ENCODE results near the gene KRT17. TPM values are rescaled to one million over a fixed set of nuclear protein-coding genes. Genes with fewer than 3 reads are reported as not detected.
A peak's percentile ranks its signal among the peaks of the same experiment; 100 is the strongest.

The KRT17 gene
- total RNA-seq, 4 donors from 2014 or later = 37.6 TPM; not detected in 3

GRCh38 chr17:41648411-41649195, 24.2 kb upstream of the KRT17 start:
- in situ Hi-C loops (cut with MboI; ENCODE audit: low pct_ligation_motif_present in 1 of 4, low pct_unique_long_range_greater_than_20kb in 1 of 4, low sequenced_read_pairs in 3 of 4) = loop anchor here (10.0 to 25.0 kb wide), 3 partner anchors 94 to 744 kb away; no protein-coding TSS in a partner anchor
- Histone ChIP-seq H3K4me1 (peaks cover 25 to 51% (median 45%) of the 10 kb centered on the region in 4 donors), H3K9me3 (no peaks in the 10 kb centered on the region), H3K27me3 (no peaks in the 10 kb centered on the region), H3K4me3 (peak overlapping the region in 3 of 4 donors; percentile 26 to 42 (median 35)), H3K36me3 (no peaks in the 10 kb centered on the region), H3K27ac (peak overlapping the region; percentile 70 to 95 (median 80))
- intact Hi-C loops (cut with DNase I; ENCODE audit: low total_unique reads) = loop anchor here (5.0 kb wide), 1 partner anchor 101 kb away; no protein-coding TSS in a partner anchor
- WGBS, 2 donors (ENCODE audit: low coverage in 1 of 2) = 5 to 7% methylated on average over 6 to 39 of the region's 39 CpGs
- peak; percentile 93 for DNase-seq
- TF ChIP-seq CTCF (IDR thresholded peaks at IDR 0.05) (peak; percentile 93 to 99 (median 96)), EP300 (IDR thresholded peaks at IDR 0.05; ENCODE audit: low read depth) (no peak), POLR2AphosphoS5 (IDR thresholded peaks at IDR 0.05) (peak; percentile 15 to 70 (median 69)), POLR2A (IDR thresholded peaks at IDR 0.05) (peak; percentile 67)

- TF ChIP-seq EP300 (IDR thresholded peaks at IDR 0.05; ENCODE audit: low read depth) (no peak), POLR2AphosphoS5 (IDR thresholded peaks at IDR 0.05) (no peak), CTCF (IDR thresholded peaks at IDR 0.05) (peak; percentile 94 to 99 (median 96))
- in situ Hi-C loops (cut with MboI; ENCODE audit: low pct_ligation_motif_present in 1 of 4, low pct_unique_long_range_greater_than_20kb in 1 of 4, low sequenced_read_pairs in 3 of 4) = loop anchor here (10.0 to 25.0 kb wide), 3 partner anchors 93 to 743 kb away; no protein-coding TSS in a partner anchor
- Histone ChIP-seq H3K27ac (peak overlapping the region; percentile 70 to 95 (median 80)), H3K9me3 (no peaks in the 10 kb centered on the region), H3K4me3 (peak overlapping the region in 2 of 4 donors; percentile 35 to 42), H3K4me1 (peaks cover 23 to 49% (median 38%) of the 10 kb centered on the region in 4 donors), H3K36me3 (no peaks in the 10 kb centered on the region), H3K27me3 (no peaks in the 10 kb centered on the region)
- intact Hi-C loops (cut with DNase I; ENCODE audit: low total_unique reads) = loop anchor here (5.0 kb wide), 1 partner anchor 101 kb away; no protein-coding TSS in a partner anchor
- DNase-seq = peak; percentile 94
- 0 to 4% methylated on average over 1 to 8 of the region's 22 CpGs for WGBS, 2 donors (ENCODE audit: low coverage in 1 of 2)
Observed at GRCh38 chr17:41647940-41648410, 23.6 kb upstream of the KRT17 start.

DNA sequence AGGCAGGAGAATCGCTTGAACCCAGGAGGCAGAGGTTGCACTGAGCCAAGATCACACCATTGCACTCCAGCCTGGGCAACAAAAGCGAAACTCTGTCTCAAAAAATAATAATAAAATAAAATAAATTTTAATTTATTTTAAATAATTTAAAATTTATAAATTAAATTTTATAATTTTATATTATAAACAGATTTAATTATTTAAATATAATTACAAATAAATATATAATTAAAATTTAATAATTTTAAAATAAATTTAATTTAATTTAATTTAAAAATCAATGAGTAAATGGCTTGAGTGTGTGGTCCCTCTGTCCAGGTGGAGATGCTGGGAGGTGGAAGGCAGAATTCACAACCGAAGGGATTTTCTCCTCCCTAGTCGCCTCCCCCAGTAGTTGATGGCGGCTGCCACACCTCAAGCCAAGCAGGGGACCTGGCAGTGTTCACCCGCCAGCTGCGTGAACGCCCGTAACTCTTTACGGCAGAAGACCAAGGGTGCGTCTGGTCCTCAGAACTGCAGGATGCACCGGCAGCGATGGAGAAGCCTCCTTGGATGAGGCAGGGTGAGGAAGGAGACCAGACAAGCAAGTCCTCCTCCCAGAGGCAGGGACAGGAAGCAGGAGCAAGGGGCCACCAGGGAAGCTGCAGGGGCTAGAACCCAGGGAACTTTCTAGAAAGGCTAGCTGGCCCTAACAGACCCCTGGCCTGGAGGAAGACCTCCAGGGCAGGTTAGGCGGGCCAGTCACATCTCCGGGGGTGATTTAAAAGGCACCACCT, 22.9 kb upstream of the KRT17 start:
- intact Hi-C loops (cut with DNase I; ENCODE audit: low total_unique reads) = loop anchor here (5.0 kb wide), 1 partner anchor 100 kb away; no protein-coding TSS in a partner anchor
- in situ Hi-C loops (cut with MboI; ENCODE audit: low pct_ligation_motif_present in 1 of 4, low pct_unique_long_range_greater_than_20kb in 1 of 4, low sequenced_read_pairs in 3 of 4) = loop anchor here (10.0 to 25.0 kb wide), 3 partner anchors 92 to 742 kb away; no protein-coding TSS in a partner anchor

More for the DNA sequence above, 22.9 kb upstream of the KRT17 start:
- DNase-seq = no peak
- peaks cover 19 to 41% (median 32%) of the 10 kb centered on the region in 4 donors for H3K4me1 ChIP-seq
- no peak for TF ChIP-seq POLR2A (IDR thresholded peaks at IDR 0.05)
- TF ChIP-seq EP300 (IDR thresholded peaks at IDR 0.05; ENCODE audit: low read depth) = no peak
- no peak for TF ChIP-seq POLR2AphosphoS5 (IDR thresholded peaks at IDR 0.05)
- no peak for TF ChIP-seq CTCF (IDR thresholded peaks at IDR 0.05)
- H3K4me3 ChIP-seq = peak overlapping the region in 1 of 4 donors; percentile 42
- peak overlapping the region in 2 of 4 donors; percentile 85 to 95 for H3K27ac ChIP-seq
- no peaks in the 10 kb centered on the region for H3K9me3 ChIP-seq
- no peaks in the 10 kb centered on the region for H3K27me3 ChIP-seq
- H3K36me3 ChIP-seq = no peaks in the 10 kb centered on the region
- WGBS, 2 donors (ENCODE audit: low coverage in 1 of 2) = 43 to 58% methylated on average over 4 to 15 of the region's 15 CpGs
